ENCODE results near the gene HCFC2. TPM values are rescaled to one million over a fixed set of nuclear protein-coding genes. Genes with fewer than 3 reads are reported as not detected.

HCFC2 gene
- total and polyA plus RNA-seq, 2 of the 8 experiments (the other 6 are each of a cell fraction or from before 2014, with no cell fraction given) = 0.62 to 1.8 TPM

- Histone ChIP-seq H4K8ac (ENCODE audit: extremely low read depth, insufficient read depth, low read length) (no peak overlapping the region), H3K79me2 (ENCODE audit: control insufficient read depth in 1 of 2, insufficient read depth in 2 of 2, low read length in 2 of 2) (no peaks in the 10 kb centered on the region), H2BK20ac (ENCODE audit: low read length) (no peak overlapping the region), H2BK15ac (ENCODE audit: low read length) (no peak overlapping the region), H3K18ac (ENCODE audit: extremely low read depth, low read length) (no peak overlapping the region), H3K4me3 (ENCODE audit: extremely low read depth in 1 of 4, insufficient read depth in 2 of 4, low read depth in 3 of 4, low read length in 4 of 4) (no peak overlapping the region), H3K27ac (ENCODE audit: low read depth, low read length) (no peak overlapping the region), H4K20me1 (replicated peaks in 1 of 2; ENCODE audit: control insufficient read depth in 1 of 2, insufficient read depth in 2 of 2, low read length in 2 of 2) (no peaks in the 10 kb centered on the region), H3K9me3 (ENCODE audit: insufficient read depth in 2 of 2, low read depth in 1 of 2, low read length in 1 of 2) (peaks cover 5 to 6% of the 10 kb centered on the region in 2 experiments; a peak in 3 of 4 replicates), H3K9ac (replicated peaks in 1 of 4; ENCODE audit: extremely low read depth in 1 of 4, low read depth in 3 of 4, low read length in 3 of 4) (no peak overlapping the region), H3K23ac (ENCODE audit: insufficient read length) (no peak overlapping the region), H4K5ac (ENCODE audit: insufficient read length, low read depth, low read length) (no peak overlapping the region), H3K27me3 (replicated peaks in 1 of 4; ENCODE audit: control insufficient read depth in 3 of 4, extremely low read depth in 1 of 4, insufficient read depth in 3 of 4, low read length in 3 of 4) (no peaks in the 10 kb centered on the region), H2BK12ac (ENCODE audit: low read depth, low read length) (no peak overlapping the region), H3K4me2 (ENCODE audit: insufficient read depth in 1 of 2, low read depth in 2 of 2, low read length in 2 of 2) (no peak overlapping the region), H2BK5ac (ENCODE audit: low read depth, low read length) (no peak overlapping the region), H3K4ac (replicated peaks; ENCODE audit: insufficient read length, low read depth, low read length) (no peak overlapping the region), H4K91ac (replicated peaks; ENCODE audit: insufficient read length, low read length) (no peak overlapping the region), H3K23me2 (ENCODE audit: low read depth, low read length) (peaks cover 1% of the 10 kb centered on the region; the same call in 1 of the 2 replicates), H3K14ac (ENCODE audit: insufficient read length) (no peak overlapping the region), H2BK120ac (replicated peaks; ENCODE audit: low read depth, low read length) (no peak overlapping the region), H3K4me1 (replicated peaks in 1 of 4; ENCODE audit: control insufficient read depth in 3 of 4, insufficient read depth in 4 of 4, low read length in 3 of 4) (no peaks in the 10 kb centered on the region), H3K56ac (replicated peaks; ENCODE audit: insufficient read length, low read depth, low read length) (no peak overlapping the region), H2AFZ (ENCODE audit: low read length) (no peak overlapping the region), H2AK5ac (ENCODE audit: low read depth, low read length) (no peak overlapping the region), H3K79me1 (ENCODE audit: low read depth, low read length) (no peaks in the 10 kb centered on the region), H3K36me3 (ENCODE audit: control insufficient read depth in 2 of 4, insufficient read depth in 4 of 4, low read length in 3 of 4) (no peaks in the 10 kb centered on the region)
- WGBS, 2 experiments (ENCODE audit: extremely low coverage in 1 of 2, insufficient coverage in 1 of 2, insufficient read length in 1 of 2, insufficient replicate concordance in 2 of 2, low coverage in 1 of 2, low lambda C conversion rate in 2 of 2, missing lambda C conversion rate in 1 of 2) = 89% methylated on average over 3 of the region's 3 CpGs; no CpG with 5 or more reads in 1 of the 2 experiments
- FAIRE-seq = no peak
- ChIA-PET POLR2A (ENCODE audit: partially characterized antibody) (no interaction called here), CTCF (ENCODE audit: partially characterized antibody) (no interaction called here)
- no peak for DNase-seq (ENCODE audit: low read depth in 1 of 2, low spot score in 2 of 2)
- TF ChIP-seq ATF2 (IDR thresholded peaks at IDR 0.05; ENCODE audit: low read length) (no peak), SP1 (IDR thresholded peaks at IDR 0.05; ENCODE audit: low read depth, low read length) (no peak), ATF3 (IDR thresholded peaks at IDR 0.05; ENCODE audit: insufficient read depth, low read depth, low read length) (no peak), BCL11A (IDR thresholded peaks at IDR 0.05; ENCODE audit: low read depth in 2 of 2, low read length in 2 of 2) (no peak), SUZ12 (IDR thresholded peaks at IDR 0.05; ENCODE audit: low read length) (no peak), GTF2F1 (IDR thresholded peaks at IDR 0.05; ENCODE audit: borderline replicate concordance, low read depth, low read length) (no peak)
Measured at GRCh38 chr12:104022786-104023185, 41.5 kb upstream of the HCFC2 start.

Measured in H1 (cell line).